ENCODE data around the gene MGAT5B. TPM values are rescaled to one million over a fixed set of nuclear protein-coding genes. Genes with fewer than 3 reads are reported as not detected.
"Not testable (repeated sequence)": the region's sequence is repeated elsewhere in the genome, so short reads cannot be mapped to it uniquely, and the experiment has no call there.

MGAT5B gene
- total and polyA plus RNA-seq, 10 of the 15 experiments (the other 5 are each of a cell fraction or from before 2014, with no cell fraction given) = 0.13 TPM; not detected in 9

- BruUV-seq (replicated peaks) = no TSS peak
- no peaks in the 10 kb centered on the region for H3K36me3 ChIP-seq (ENCODE audit: control insufficient read depth in 2 of 2, insufficient read depth in 2 of 2, low read length in 1 of 2)
- H3K4me2 ChIP-seq (ENCODE audit: control insufficient read depth, insufficient read depth) = no peak overlapping the region
- no peak overlapping the region for H3K27ac ChIP-seq (ENCODE audit: control insufficient read depth, insufficient read depth)
- in situ Hi-C loops (cut with MboI) (no loop called here), intact Hi-C loops (cut with micrococcal nuclease; ENCODE audit: unreplicated experiment) (no loop called here)
- peaks cover 3% of the 10 kb centered on the region for H3K4me1 ChIP-seq (ENCODE audit: control insufficient read depth, insufficient read depth, low read length)
- peaks cover 2 to 6% of the 10 kb centered on the region in 2 experiments; a peak in 3 of 4 replicates for H3K27me3 ChIP-seq (replicated peaks in 1 of 2; ENCODE audit: control insufficient read depth in 2 of 2, insufficient read depth in 2 of 2, low read length in 1 of 2)
- FAIRE-seq = no peak
- H4K20me1 ChIP-seq (ENCODE audit: control insufficient read depth, insufficient read depth) = no peaks in the 10 kb centered on the region
- ChIA-PET SMC1A (ENCODE audit: uncharacterized antibody, unreplicated experiment) (no interaction called here), RAD21 (ENCODE audit: unreplicated experiment) (no interaction called here), POLR2A (no interaction called here), CTCF (no interaction called here)
- WGBS (ENCODE audit: insufficient coverage, insufficient replicate concordance, low lambda C conversion rate, missing lambda C conversion rate) = 46% methylated on average over 8 of the region's 8 CpGs
- no peak overlapping the region for H3K9ac ChIP-seq (ENCODE audit: control insufficient read depth, insufficient read depth, low read length)
- H2AFZ ChIP-seq (ENCODE audit: control insufficient read depth, low read depth, low read length) = no peak overlapping the region
- peaks cover 5% of the 10 kb centered on the region; the same call in 2 of the 3 replicates for H3K9me3 ChIP-seq (replicated peaks; ENCODE audit: control insufficient read depth, insufficient read depth, low read length)
- no peak for ATAC-seq
- H3K4me3 ChIP-seq = no peak overlapping the region
- H3K79me2 ChIP-seq (ENCODE audit: control insufficient read depth, insufficient read depth, low read length) = no peaks in the 10 kb centered on the region
- no peak for TF ChIP-seq RUNX3 (IDR thresholded peaks at IDR 0.05; ENCODE audit: low read length)
- no peak for TF ChIP-seq NFIC (IDR thresholded peaks at IDR 0.05; ENCODE audit: low read depth, low read length)
- TF ChIP-seq ZNF207 (IDR thresholded peaks at IDR 0.05; ENCODE audit: borderline replicate concordance) = no peak
- TF ChIP-seq ATF2 (IDR thresholded peaks at IDR 0.05; ENCODE audit: low read length) = no peak
- no peak for TF ChIP-seq ATF7 (IDR thresholded peaks at IDR 0.05; ENCODE audit: low read depth)
- TF ChIP-seq SIN3A (IDR thresholded peaks at IDR 0.05; ENCODE audit: low read depth, low read length) = no peak
- no peak for DNase-seq (ENCODE audit: low read depth, low spot score)
These were observed 104.8 kb downstream of the MGAT5B start for GRCh38 chr17:76973040-76973439.

GRCh38 chr17:76974721-76975120 is 106.5 kb downstream of the MGAT5B start:
- H2AFZ ChIP-seq (ENCODE audit: control insufficient read depth, low read depth, low read length) = no peak overlapping the region
- FAIRE-seq (no peak), ATAC-seq (no peak), DNase-seq (ENCODE audit: low read depth, low spot score) (no peak)
- H3K27me3 ChIP-seq (replicated peaks in 1 of 2; ENCODE audit: control insufficient read depth in 2 of 2, insufficient read depth in 2 of 2, low read length in 1 of 2) = no peaks in the 10 kb centered on the region; a peak in 1 of 4 replicates
- no peak overlapping the region for H3K27ac ChIP-seq (ENCODE audit: control insufficient read depth, insufficient read depth)
- no peak overlapping the region for H3K4me2 ChIP-seq (ENCODE audit: control insufficient read depth, insufficient read depth)
- CTCF ChIA-PET = no interaction called here
- H3K9ac ChIP-seq (ENCODE audit: control insufficient read depth, insufficient read depth, low read length) = no peak overlapping the region
- no peaks in the 10 kb centered on the region; the same call in 1 of the 2 replicates for H3K4me1 ChIP-seq (ENCODE audit: control insufficient read depth, insufficient read depth, low read length)
- BruUV-seq (replicated peaks) = no TSS peak
- intact Hi-C loops (cut with micrococcal nuclease; ENCODE audit: unreplicated experiment) = no loop called here
- RAD21 ChIA-PET (ENCODE audit: unreplicated experiment) = no interaction called here
- H3K9me3 ChIP-seq (replicated peaks; ENCODE audit: control insufficient read depth, insufficient read depth, low read length) = peaks cover 7% of the 10 kb centered on the region; the same call in 2 of the 3 replicates
- 15% methylated on average over 3 of the region's 3 CpGs for WGBS (ENCODE audit: insufficient coverage, insufficient replicate concordance, low lambda C conversion rate, missing lambda C conversion rate)
- in situ Hi-C loops (cut with MboI) = no loop called here
- no peaks in the 10 kb centered on the region for H3K36me3 ChIP-seq (ENCODE audit: control insufficient read depth in 2 of 2, insufficient read depth in 2 of 2, low read length in 1 of 2)
- H3K79me2 ChIP-seq (ENCODE audit: control insufficient read depth, insufficient read depth, low read length) = no peaks in the 10 kb centered on the region
- H3K4me3 ChIP-seq = no peak overlapping the region
- POLR2A ChIA-PET = no interaction called here
- SMC1A ChIA-PET (ENCODE audit: uncharacterized antibody, unreplicated experiment) = no interaction called here
- TF ChIP-seq HCFC1 (IDR thresholded peaks at IDR 0.05; ENCODE audit: low read length) = no peak
- TF ChIP-seq PAX5 (IDR thresholded peaks at IDR 0.05; ENCODE audit: borderline replicate concordance, low read depth, low read length) = no peak
- no peak for TF ChIP-seq FOXM1 (IDR thresholded peaks at IDR 0.05; ENCODE audit: low read depth, low read length)
- no peak for TF ChIP-seq GATAD2B (conservative IDR thresholded peaks at IDR 0.05; ENCODE audit: low read depth)
- no peaks in the 10 kb centered on the region for H4K20me1 ChIP-seq (ENCODE audit: control insufficient read depth, insufficient read depth)

- CTCF ChIA-PET; FAIRE-seq; H3K36me3 ChIP-seq (ENCODE audit: control insufficient read depth in 2 of 2, insufficient read depth in 2 of 2, low read length in 1 of 2); in situ Hi-C loops (cut with MboI); H3K4me3 ChIP-seq; H3K27ac ChIP-seq (ENCODE audit: control insufficient read depth, insufficient read depth); RAD21 ChIA-PET (ENCODE audit: unreplicated experiment); H3K27me3 ChIP-seq (replicated peaks in 1 of 2; ENCODE audit: control insufficient read depth in 2 of 2, insufficient read depth in 2 of 2, low read length in 1 of 2); H3K79me2 ChIP-seq (ENCODE audit: control insufficient read depth, insufficient read depth, low read length); POLR2A ChIA-PET; H3K4me2 ChIP-seq (ENCODE audit: control insufficient read depth, insufficient read depth); SMC1A ChIA-PET (ENCODE audit: uncharacterized antibody, unreplicated experiment); H2AFZ ChIP-seq (ENCODE audit: control insufficient read depth, low read depth, low read length); DNase-seq (ENCODE audit: low read depth, low spot score); ATAC-seq; H3K9me3 ChIP-seq (replicated peaks; ENCODE audit: control insufficient read depth, insufficient read depth, low read length); H4K20me1 ChIP-seq (ENCODE audit: control insufficient read depth, insufficient read depth); H3K9ac ChIP-seq (ENCODE audit: control insufficient read depth, insufficient read depth, low read length); intact Hi-C loops (cut with micrococcal nuclease; ENCODE audit: unreplicated experiment); H3K4me1 ChIP-seq (ENCODE audit: control insufficient read depth, insufficient read depth, low read length); BruUV-seq (replicated peaks): not testable (repeated sequence)
- 0% methylated on average over 1 of the region's 1 CpG for WGBS (ENCODE audit: insufficient coverage, insufficient replicate concordance, low lambda C conversion rate, missing lambda C conversion rate)
These were observed 109.8 kb downstream of the MGAT5B start for GRCh38 chr17:76978050-76978449.
